Measurements from ENCODE around the gene MATN4. TPM values are rescaled to one million over a fixed set of nuclear protein-coding genes. Genes with fewer than 3 reads are reported as not detected.

MATN4 gene
- total and polyA plus RNA-seq, 2 of the 13 experiments (the other 11 are each of a cell fraction or from before 2014, with no cell fraction given): not detected

DNA sequence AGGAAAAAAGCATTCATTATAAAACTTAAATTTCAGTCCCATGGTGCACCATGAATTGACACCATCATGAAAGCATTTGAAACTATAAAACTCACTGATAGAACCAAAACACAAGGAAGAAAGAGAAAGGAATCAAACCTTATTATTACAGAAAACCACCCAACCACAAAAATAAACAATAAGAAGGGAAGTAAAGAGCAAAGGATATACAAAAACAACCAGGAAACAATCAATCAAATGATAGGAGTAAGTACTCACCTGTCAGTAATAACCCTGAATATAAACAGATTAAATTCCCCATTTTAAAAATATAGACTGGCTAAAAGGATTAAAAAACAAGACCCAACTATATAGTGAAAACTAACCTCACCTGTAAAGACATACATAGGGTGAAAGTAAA is 59.5 kb downstream of the MATN4 start (continued):
- no peak for TF ChIP-seq ZNF724P (CRISPR knock-in tag; IDR thresholded peaks at IDR 0.05; ENCODE audit: borderline replicate concordance)
- no peak for TF ChIP-seq MYNN (CRISPR knock-in tag; IDR thresholded peaks at IDR 0.05; ENCODE audit: low read depth)
- TF ChIP-seq, protein P1, sequence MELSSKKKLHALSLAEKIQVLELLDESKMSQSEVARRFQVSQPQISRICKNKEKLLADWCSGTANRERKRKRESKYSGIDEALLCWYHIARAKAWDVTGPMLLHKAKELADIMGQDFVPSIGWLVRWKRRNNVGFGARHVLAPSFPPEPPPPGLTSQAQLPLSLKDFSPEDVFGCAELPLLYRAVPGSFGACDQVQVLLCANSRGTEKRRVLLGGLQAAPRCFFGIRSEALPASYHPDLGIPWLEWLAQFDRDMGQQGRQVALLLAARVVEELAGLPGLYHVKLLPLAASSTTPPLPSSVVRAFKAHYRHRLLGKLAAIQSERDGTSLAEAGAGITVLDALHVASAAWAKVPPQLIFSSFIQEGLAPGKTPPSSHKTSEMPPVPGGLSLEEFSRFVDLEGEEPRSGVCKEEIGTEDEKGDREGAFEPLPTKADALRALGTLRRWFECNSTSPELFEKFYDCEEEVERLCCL (CRISPR knock-in tag; IDR thresholded peaks at IDR 0.05; ENCODE audit: borderline replicate concordance): no peak

DNA sequence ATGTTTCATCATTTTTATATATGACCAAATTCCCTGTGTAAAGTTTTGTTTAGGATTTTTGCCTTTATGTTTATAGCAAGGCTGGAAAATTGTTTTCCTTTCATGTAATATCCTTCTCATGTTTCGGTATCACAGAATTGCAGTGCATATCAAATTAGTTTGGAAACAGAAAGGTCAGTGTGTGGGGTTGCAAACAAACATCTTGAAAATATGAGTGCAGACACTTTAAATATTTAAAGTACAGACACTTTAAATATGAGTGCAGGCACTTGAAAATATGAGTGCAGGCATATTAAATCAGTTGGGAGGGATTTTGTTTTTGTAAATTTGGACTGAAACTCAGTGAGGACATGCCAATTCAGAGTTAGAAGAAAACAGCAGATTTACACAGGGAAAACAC is 60.2 kb downstream of the MATN4 start:
- FAIRE-seq: no peak
- BruUV-seq (replicated peaks): no TSS peak
- intact Hi-C loops (cut with micrococcal nuclease; ENCODE audit: unreplicated experiment): no loop called here
- Histone ChIP-seq H3K9ac (ENCODE audit: insufficient read depth, low read depth, low read length) (no peak overlapping the region), H3K36me3 (replicated peaks in 1 of 2; ENCODE audit: control insufficient read depth in 1 of 2, insufficient read depth in 2 of 2, low read length in 2 of 2) (no peaks in the 10 kb centered on the region), H3K9me3 (ENCODE audit: low read length) (no peaks in the 10 kb centered on the region), H3K4me2 (ENCODE audit: low read depth, low read length) (no peak overlapping the region), H3K79me2 (ENCODE audit: insufficient read depth, low read length) (no peaks in the 10 kb centered on the region), H3K27ac (ENCODE audit: extremely low read length, insufficient read depth, low read length) (no peak overlapping the region), H3K27me3 (ENCODE audit: control insufficient read depth in 1 of 2, insufficient read depth in 2 of 2, low read length in 2 of 2) (peaks cover 0 to 19% of the 10 kb centered on the region in 2 experiments; a peak in 2 of 5 replicates), H4K20me1 (ENCODE audit: insufficient read depth, low read length) (no peaks in the 10 kb centered on the region), H3K4me3 (replicated peaks in 1 of 3; ENCODE audit: insufficient read depth in 1 of 3, low read depth in 2 of 3, low read length in 3 of 3) (no peak overlapping the region), H3K4me1 (ENCODE audit: insufficient read depth, low read length) (no peaks in the 10 kb centered on the region), H2AFZ (ENCODE audit: low read length) (no peak overlapping the region)
- TF ChIP-seq ZNF512 (CRISPR knock-in tag; IDR thresholded peaks at IDR 0.05): no peak
- TF ChIP-seq ZBTB7A (CRISPR knock-in tag; IDR thresholded peaks at IDR 0.05): no peak
- TF ChIP-seq EP300 (IDR thresholded peaks at IDR 0.05; ENCODE audit: low read depth in 2 of 2, low read length in 2 of 2): no peak
- no peak for TF ChIP-seq EP300 (CRISPR knock-in tag; IDR thresholded peaks at IDR 0.05; ENCODE audit: borderline replicate concordance)
- TF ChIP-seq SOX6 (IDR thresholded peaks at IDR 0.05): no peak
- no peak for TF ChIP-seq SOX6 (CRISPR knock-in tag; IDR thresholded peaks at IDR 0.05)
- TF ChIP-seq, protein P2, sequence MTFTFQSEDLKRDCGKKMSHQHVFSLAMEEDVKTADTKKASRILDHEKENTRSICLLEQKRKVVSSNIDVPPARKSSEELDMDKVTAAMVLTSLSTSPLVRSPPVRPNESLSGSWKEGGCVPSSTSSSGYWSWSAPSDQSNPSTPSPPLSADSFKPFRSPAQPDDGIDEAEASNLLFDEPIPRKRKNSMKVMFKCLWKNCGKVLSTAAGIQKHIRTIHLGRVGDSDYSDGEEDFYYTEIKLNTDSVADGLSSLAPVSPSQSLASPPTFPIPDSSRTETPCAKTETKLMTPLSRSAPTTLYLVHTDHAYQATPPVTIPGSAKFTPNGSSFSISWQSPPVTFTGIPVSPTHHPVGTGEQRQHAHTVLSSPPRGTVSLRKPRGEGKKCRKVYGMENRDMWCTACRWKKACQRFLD (CRISPR knock-in tag; IDR thresholded peaks at IDR 0.05; ENCODE audit: borderline replicate concordance): no peak
- TF ChIP-seq IRX3 (CRISPR knock-in tag; IDR thresholded peaks at IDR 0.05; ENCODE audit: borderline replicate concordance, low read depth): no peak
- no peak for TF ChIP-seq HIVEP1 (CRISPR knock-in tag; IDR thresholded peaks at IDR 0.05)
- TF ChIP-seq, protein P1 (CRISPR knock-in tag; IDR thresholded peaks at IDR 0.05; ENCODE audit: borderline replicate concordance): no peak
- TF ChIP-seq, protein P3, sequence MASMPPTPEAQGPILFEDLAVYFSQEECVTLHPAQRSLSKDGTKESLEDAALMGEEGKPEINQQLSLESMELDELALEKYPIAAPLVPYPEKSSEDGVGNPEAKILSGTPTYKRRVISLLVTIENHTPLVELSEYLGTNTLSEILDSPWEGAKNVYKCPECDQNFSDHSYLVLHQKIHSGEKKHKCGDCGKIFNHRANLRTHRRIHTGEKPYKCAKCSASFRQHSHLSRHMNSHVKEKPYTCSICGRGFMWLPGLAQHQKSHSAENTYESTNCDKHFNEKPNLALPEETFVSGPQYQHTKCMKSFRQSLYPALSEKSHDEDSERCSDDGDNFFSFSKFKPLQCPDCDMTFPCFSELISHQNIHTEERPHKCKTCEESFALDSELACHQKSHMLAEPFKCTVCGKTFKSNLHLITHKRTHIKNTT (CRISPR knock-in tag; IDR thresholded peaks at IDR 0.05): no peak
- TF ChIP-seq NCOA2 (CRISPR knock-in tag; IDR thresholded peaks at IDR 0.05): no peak
- no peak for TF ChIP-seq SIX1 (CRISPR knock-in tag; IDR thresholded peaks at IDR 0.05; ENCODE audit: borderline replicate concordance)
- no peak for TF ChIP-seq ZBTB7B (CRISPR knock-in tag; IDR thresholded peaks at IDR 0.05)
- no peak for TF ChIP-seq GLI4 (CRISPR knock-in tag; IDR thresholded peaks at IDR 0.05; ENCODE audit: borderline replicate concordance)
- ChIA-PET CTCF (ENCODE audit: low intra/inter-chr PET ratio, low total read pairs) (no interaction called here), POLR2A (no interaction called here)
- no peak for ATAC-seq
- WGBS (ENCODE audit: low lambda C conversion rate): 1% methylated on average over 1 of the region's 1 CpG
- in situ Hi-C loops (cut with HindIII; ENCODE audit: extremely low pct_ligation_motif_present, low pct_unique_long_range_greater_than_20kb): no loop called here
- DNase-seq (ENCODE audit: low spot score): no peak
